ENCODE results near the gene AFF1.

DNA sequence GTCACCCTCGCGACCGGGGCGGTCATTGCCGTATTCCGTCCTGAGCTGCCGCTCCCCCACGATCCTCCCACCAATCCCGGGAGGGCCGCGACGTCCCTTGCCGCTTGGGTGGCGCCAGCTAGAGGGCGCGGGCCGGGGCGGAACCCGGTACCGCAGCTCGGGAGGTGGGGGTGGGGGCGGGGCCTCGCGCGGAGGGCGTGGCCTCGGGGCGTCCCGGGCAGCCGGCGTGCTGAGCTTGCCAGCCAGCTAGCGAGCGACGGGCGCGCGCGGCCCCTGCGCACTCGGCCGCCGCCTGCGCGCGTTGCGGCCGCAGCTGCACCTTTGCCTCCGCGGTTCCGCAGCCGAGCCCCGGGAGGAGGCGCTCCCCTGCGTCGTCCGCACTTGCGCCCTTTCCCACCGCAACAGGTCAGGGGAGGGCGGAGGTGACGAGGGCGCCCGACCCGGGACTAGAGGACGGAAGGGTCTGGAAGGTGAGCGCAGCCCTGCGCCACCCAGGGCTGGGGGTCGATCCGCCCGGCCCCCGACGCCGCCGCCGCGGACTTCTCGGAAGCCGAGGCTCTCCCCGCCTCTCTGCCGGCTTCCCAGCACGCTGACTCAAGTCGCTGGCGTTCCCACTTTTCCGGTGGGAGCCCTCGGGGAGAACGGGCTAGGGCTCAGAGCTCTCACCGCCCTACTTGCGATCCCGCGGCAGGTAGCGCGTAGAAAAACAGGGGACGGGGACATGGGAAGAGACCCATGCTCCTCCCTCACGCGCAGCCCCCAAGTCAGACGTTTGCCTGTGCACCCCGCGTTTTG is at the start of gene AFF1:
- peak; percentile 67 for TF ChIP-seq POLR2AphosphoS5 (IDR thresholded peaks at IDR 0.05)
- TF ChIP-seq, protein P1, sequence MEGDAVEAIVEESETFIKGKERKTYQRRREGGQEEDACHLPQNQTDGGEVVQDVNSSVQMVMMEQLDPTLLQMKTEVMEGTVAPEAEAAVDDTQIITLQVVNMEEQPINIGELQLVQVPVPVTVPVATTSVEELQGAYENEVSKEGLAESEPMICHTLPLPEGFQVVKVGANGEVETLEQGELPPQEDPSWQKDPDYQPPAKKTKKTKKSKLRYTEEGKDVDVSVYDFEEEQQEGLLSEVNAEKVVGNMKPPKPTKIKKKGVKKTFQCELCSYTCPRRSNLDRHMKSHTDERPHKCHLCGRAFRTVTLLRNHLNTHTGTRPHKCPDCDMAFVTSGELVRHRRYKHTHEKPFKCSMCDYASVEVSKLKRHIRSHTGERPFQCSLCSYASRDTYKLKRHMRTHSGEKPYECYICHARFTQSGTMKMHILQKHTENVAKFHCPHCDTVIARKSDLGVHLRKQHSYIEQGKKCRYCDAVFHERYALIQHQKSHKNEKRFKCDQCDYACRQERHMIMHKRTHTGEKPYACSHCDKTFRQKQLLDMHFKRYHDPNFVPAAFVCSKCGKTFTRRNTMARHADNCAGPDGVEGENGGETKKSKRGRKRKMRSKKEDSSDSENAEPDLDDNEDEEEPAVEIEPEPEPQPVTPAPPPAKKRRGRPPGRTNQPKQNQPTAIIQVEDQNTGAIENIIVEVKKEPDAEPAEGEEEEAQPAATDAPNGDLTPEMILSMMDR (IDR thresholded peaks at IDR 0.05) = peak; percentile 24 to 80 (median 50)
- peak; percentile 92 to 95 for TF ChIP-seq POLR2A (IDR thresholded peaks at IDR 0.05)

All from gastroesophageal sphincter (tissue), 3 donors.